HUES64 (cell line): ENCODE data around the gene ANXA4.
"Not testable (repeated sequence)": the region's sequence is repeated elsewhere in the genome, so short reads cannot be mapped to it uniquely, and the experiment has no call there.

ENCODE experiments used
- H3K27ac ChIP-seq: 2 replicates; pipeline ENCODE4 v1.7.0; 2013; ENCODE audit warnings: low read depth, low read length, inconsistent platforms
- H3K27me3 ChIP-seq: 2 replicates; pipeline ENCODE4 v1.6.1; 2013; ENCODE audit warnings: mild to moderate bottlenecking, low read length; ENCODE audit not compliant: insufficient read depth
- H3K36me3 ChIP-seq: 2 replicates; pipeline ENCODE4 v1.6.1; 2013; ENCODE audit warnings: mild to moderate bottlenecking, low read length; ENCODE audit not compliant: insufficient read depth
- H3K4me1 ChIP-seq: 2 replicates; pipeline ENCODE4 v1.6.1; 2013; ENCODE audit warnings: mild to moderate bottlenecking, low read length, moderate library complexity; ENCODE audit not compliant: insufficient read depth
- H3K4me3 ChIP-seq: 2 replicates; pipeline ENCODE4 v1.5.1; 2013; ENCODE audit warnings: mild to moderate bottlenecking, low read length, moderate library complexity
- H3K9ac ChIP-seq: 2 replicates; pipeline ENCODE4 v1.6.1; 2013; ENCODE audit warnings: mild to moderate bottlenecking, low read depth, low read length
- H3K9me3 ChIP-seq: 2 replicates; pipeline ENCODE4 v1.6.1; 2013; ENCODE audit warnings: low read depth, low read length; ENCODE audit not compliant: insufficient read depth
- WGBS: fragments of 150-250, 120-280 bp; methylation state at CpG from one replicate; pipeline ENCODE4 v1.1.7; 2013; ENCODE audit warnings: missing lambda C conversion rate; 5-methylcytosine and 5-hydroxymethylcytosine counted together

Gene ANXA4

GRCh38 chr2:69797836-69798289 lies 55.9 kb downstream of the ANXA4 start:
- Histone ChIP-seq H3K27me3 (no peaks in the 10 kb centered on the region), H3K36me3 (no peaks in the 10 kb centered on the region), H3K9ac (no peak overlapping the region), H3K4me1 (peaks cover 17% of the 10 kb centered on the region; the same call in 1 of the 2 replicates), H3K9me3 (no peaks in the 10 kb centered on the region), H3K27ac (no peak overlapping the region), H3K4me3 (no peak overlapping the region)
- 77% methylated on average over 3 of the region's 3 CpGs for WGBS

DNA sequence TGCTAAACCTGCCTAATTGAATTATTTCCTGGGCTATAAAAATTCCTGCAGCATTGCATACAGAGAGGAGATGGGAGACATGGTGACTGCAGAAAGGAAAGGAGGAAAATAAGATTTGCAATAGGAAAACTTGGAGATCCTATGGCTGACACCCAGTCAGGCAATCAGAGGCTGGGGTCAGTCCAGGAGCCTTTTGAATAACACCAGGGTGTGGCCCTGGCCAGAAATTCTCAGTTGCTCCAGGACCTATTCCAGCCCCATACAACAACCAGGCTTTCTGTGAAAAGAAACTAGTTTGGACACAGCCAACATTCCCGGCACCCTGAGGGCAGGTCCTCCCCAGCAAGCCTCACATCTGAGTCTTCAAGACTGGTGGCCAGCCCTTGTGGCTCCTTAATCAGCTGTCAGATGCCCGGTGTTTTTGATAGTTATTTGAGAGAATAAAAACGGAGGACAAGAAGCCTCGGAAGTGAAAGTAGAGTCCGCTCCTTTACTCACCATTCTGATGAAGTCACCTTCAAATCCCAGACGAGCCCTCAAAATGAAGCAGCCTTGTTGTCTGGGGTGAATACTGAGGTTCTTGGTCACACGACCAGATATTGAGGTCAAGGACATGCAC lies 56.5 kb downstream of the ANXA4 start:
- no peak overlapping the region for H3K27ac ChIP-seq

GRCh38 chr2:69798909-69799526 lies 57.1 kb downstream of the ANXA4 start:
- WGBS, result 79% methylated on average over 3 of the region's 4 CpGs
- Histone ChIP-seq H3K9ac (no peak overlapping the region), H3K36me3 (no peaks in the 10 kb centered on the region), H3K27ac (no peak overlapping the region; the same call in 1 of the 2 replicates), H3K4me1 (peaks cover 17% of the 10 kb centered on the region; the same call in 1 of the 2 replicates), H3K4me3 (no peak overlapping the region), H3K9me3 (no peaks in the 10 kb centered on the region), H3K27me3 (no peaks in the 10 kb centered on the region)

More for the DNA sequence above, 56.5 kb downstream of the ANXA4 start:
- no peaks in the 10 kb centered on the region for H3K27me3 ChIP-seq
- whole genome bisulfite sequencing, result 72% methylated on average over 7 of the region's 7 CpGs
- H3K9me3 ChIP-seq, result no peaks in the 10 kb centered on the region
- no peak overlapping the region for H3K9ac ChIP-seq
- H3K36me3 ChIP-seq, result no peaks in the 10 kb centered on the region
- no peak overlapping the region for H3K4me3 ChIP-seq
- peaks cover 17% of the 10 kb centered on the region; the same call in 1 of the 2 replicates for H3K4me1 ChIP-seq

- WGBS, result 100% methylated on average over 1 of the region's 1 CpG
- Histone ChIP-seq H3K4me3 (no peak overlapping the region), H3K27me3 (no peaks in the 10 kb centered on the region), H3K36me3 (no peaks in the 10 kb centered on the region), H3K9ac (no peak overlapping the region), H3K4me1 (peaks cover 17% of the 10 kb centered on the region; the same call in 1 of the 2 replicates), H3K27ac (no peak overlapping the region), H3K9me3 (no peaks in the 10 kb centered on the region)
Measured at GRCh38 chr2:69801745-69802290, 59.9 kb downstream of the ANXA4 start.

DNA sequence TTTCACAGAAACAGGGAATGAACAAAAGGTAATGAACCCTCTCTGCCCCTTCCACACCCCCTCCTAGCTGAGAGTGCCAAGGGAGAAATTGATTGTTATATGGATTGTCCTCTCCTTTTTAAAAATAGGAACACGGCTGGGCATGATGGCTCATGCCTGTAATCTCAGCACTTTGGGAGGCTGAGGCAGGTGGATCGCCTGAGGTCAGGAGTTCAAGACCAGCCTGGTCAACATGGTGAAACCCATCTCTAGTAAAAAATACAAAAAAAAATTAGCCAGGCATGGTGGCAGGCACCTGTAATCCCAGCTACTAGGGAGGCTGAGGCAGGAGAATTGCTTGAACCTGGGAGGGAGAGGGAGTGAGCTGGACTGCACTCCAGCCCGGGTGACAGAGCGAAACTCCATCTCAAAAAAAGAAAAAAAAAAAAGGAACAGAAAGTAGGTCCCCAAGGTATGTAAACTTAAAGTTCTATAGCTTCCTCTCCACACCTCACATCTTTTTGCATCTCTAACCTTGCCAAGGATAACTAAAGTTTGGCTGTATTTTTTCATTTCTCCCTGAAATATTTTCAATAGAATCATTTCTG lies 60.9 kb downstream of the ANXA4 start:
- H3K4me3 ChIP-seq, H3K36me3 ChIP-seq, H3K9me3 ChIP-seq, H3K27ac ChIP-seq, H3K27me3 ChIP-seq, H3K9ac ChIP-seq: not testable (repeated sequence)
- peaks cover 16% of the 10 kb centered on the region; the same call in 1 of the 2 replicates for H3K4me1 ChIP-seq
- WGBS, result 100% methylated on average over 2 of the region's 4 CpGs

GRCh38 chr2:69804416-69804815 lies 62.5 kb downstream of the ANXA4 start:
- WGBS, result 88% methylated on average over 11 of the region's 11 CpGs
- H3K9me3 ChIP-seq, result no peaks in the 10 kb centered on the region
- H3K4me3 ChIP-seq, result no peak overlapping the region
- H3K27me3 ChIP-seq, result no peaks in the 10 kb centered on the region
- no peaks in the 10 kb centered on the region for H3K36me3 ChIP-seq
- H3K4me1 ChIP-seq, result peaks cover 4% of the 10 kb centered on the region; the same call in 1 of the 2 replicates
- no peak overlapping the region for H3K9ac ChIP-seq
- no peak overlapping the region for H3K27ac ChIP-seq

- WGBS, result 100% methylated on average over 1 of the region's 1 CpG
- Histone ChIP-seq H3K4me1 (0 out of 2 replicates have a peak, but pooled peaks cover 4% of the 10 kb centered on the region), H3K9ac (no peak overlapping the region), H3K27ac (no peak overlapping the region), H3K36me3 (no peaks in the 10 kb centered on the region), H3K9me3 (no peaks in the 10 kb centered on the region), H3K4me3 (no peak overlapping the region), H3K27me3 (no peaks in the 10 kb centered on the region)
Measured at GRCh38 chr2:69805887-69806286, 64.0 kb downstream of the ANXA4 start.

DNA sequence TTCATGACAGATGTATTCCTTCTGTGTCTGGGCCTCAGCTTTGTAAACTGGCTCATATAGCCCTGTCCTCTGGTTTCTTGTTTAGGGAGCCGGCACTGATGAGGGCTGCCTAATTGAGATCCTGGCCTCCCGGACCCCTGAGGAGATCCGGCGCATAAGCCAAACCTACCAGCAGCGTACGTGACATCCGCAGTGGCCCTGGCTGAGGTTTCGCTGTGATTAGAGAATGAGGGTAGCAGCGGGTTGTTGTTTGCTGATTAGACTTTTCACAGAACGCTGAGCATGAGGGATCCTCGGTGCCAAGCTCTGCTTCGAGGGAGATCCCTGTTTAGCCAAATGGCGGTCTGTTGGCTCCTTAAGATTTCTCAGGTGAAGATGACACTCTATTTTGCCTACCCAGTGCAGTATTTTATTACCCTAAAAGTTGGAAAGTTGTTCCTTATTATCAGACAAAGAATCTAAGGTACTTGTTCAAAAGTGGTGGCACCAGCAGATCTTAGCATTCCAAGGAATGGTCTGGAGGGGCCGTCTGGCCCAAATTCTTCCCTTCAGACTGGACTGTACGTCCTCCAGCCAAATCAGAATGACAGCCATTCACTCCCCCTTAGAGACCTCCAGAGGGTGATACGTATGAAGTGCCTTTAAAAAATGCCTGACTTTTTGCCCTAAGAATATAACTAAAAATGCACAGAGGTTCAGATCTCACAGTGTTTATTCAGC lies 66.0 kb downstream of the ANXA4 start:
- no peak overlapping the region for H3K4me3 ChIP-seq
- H3K27me3 ChIP-seq, result no peaks in the 10 kb centered on the region
- no peak overlapping the region for H3K27ac ChIP-seq
- no peaks in the 10 kb centered on the region for H3K36me3 ChIP-seq
- H3K9me3 ChIP-seq, result no peaks in the 10 kb centered on the region
- no peaks in the 10 kb centered on the region for H3K4me1 ChIP-seq
- no peak overlapping the region for H3K9ac ChIP-seq
- 94% methylated on average over 16 of the region's 16 CpGs for WGBS

DNA sequence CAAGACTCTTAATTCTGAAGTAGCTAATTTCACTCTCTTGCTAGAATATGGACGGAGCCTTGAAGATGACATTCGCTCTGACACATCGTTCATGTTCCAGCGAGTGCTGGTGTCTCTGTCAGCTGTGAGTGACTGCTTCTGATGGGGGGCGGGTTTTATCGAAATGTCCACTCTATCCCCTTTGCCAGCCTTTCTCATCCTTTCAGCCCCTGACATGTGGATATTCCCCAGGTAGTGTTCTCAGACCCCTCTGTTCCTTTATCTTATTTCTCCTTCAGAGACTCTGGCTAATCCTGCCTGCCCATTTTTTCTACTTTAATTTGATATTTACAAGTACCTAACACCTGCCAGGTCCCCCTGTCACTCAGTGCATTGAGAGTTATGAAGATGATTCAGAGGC lies 68.6 kb downstream of the ANXA4 start:
- no peaks in the 10 kb centered on the region for H3K36me3 ChIP-seq
- WGBS, result 94% methylated on average over 6 of the region's 6 CpGs
- H3K4me3 ChIP-seq, result no peak overlapping the region
- no peaks in the 10 kb centered on the region for H3K9me3 ChIP-seq
- no peak overlapping the region for H3K27ac ChIP-seq
- H3K27me3 ChIP-seq, result no peaks in the 10 kb centered on the region
- no peak overlapping the region for H3K9ac ChIP-seq
- no peaks in the 10 kb centered on the region for H3K4me1 ChIP-seq

GRCh38 chr2:69811018-69811417 lies 69.1 kb downstream of the ANXA4 start:
- 91% methylated on average over 5 of the region's 5 CpGs for WGBS
- H3K9me3 ChIP-seq, result no peaks in the 10 kb centered on the region
- H3K36me3 ChIP-seq, result no peaks in the 10 kb centered on the region
- no peak overlapping the region for H3K4me3 ChIP-seq
- no peak overlapping the region for H3K9ac ChIP-seq
- H3K4me1 ChIP-seq, result 0 out of 2 replicates have a peak, but pooled peaks cover 3% of the 10 kb centered on the region
- no peaks in the 10 kb centered on the region for H3K27me3 ChIP-seq
- H3K27ac ChIP-seq, result no peak overlapping the region

DNA sequence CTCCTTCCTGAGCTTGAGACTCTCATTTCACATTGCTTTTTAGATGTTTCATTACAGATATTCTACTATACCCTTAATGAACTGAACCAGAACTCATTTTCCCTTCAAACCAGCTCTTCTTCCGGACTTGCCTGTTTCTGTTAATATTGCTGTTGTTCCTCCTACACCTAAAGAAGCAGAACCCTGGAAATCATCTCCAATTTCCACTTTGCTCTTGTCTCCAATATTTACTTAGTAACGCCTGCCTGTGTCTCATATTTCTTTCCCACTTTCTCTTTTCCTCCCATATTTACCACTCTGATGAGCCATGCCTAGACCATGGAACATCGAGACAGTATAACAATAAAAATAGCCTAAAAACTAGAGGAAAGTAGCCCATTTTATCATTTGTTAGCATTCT lies 69.7 kb downstream of the ANXA4 start:
- H3K9ac ChIP-seq, result no peak overlapping the region
- H3K9me3 ChIP-seq, result no peaks in the 10 kb centered on the region
- H3K4me3 ChIP-seq, result no peak overlapping the region
- H3K36me3 ChIP-seq, result no peaks in the 10 kb centered on the region
- no peaks in the 10 kb centered on the region for H3K27me3 ChIP-seq
- WGBS, result 94% methylated on average over 3 of the region's 3 CpGs
- no peak overlapping the region for H3K27ac ChIP-seq
- 0 out of 2 replicates have a peak, but pooled peaks cover 3% of the 10 kb centered on the region for H3K4me1 ChIP-seq
